Ishikawa (cell line): ENCODE results near the gene LRRC40.

Experiments
- CREB1 ChIP-seq: IDR thresholded peaks from 2 replicates; pipeline ENCODE4 v1.6.1; 2012; ENCODE audit warnings: low read depth
- EGR1 ChIP-seq: IDR thresholded peaks from 2 replicates; pipeline ENCODE4 v1.6.1; 2012
- RAD21 ChIP-seq: IDR thresholded peaks from 2 replicates; pipeline ENCODE4 v1.6.1; 2012; ENCODE audit warnings: low read depth

GRCh38 chr1:70117046-70117445 lies 88.3 kb downstream of the LRRC40 start:
- TF ChIP-seq EGR1: no peak
- no peak for TF ChIP-seq RAD21
- TF ChIP-seq CREB1: no peak
